Daoy (cell line): ENCODE results near the gene COL18A1. TPM values are rescaled to one million over a fixed set of nuclear protein-coding genes. Genes with fewer than 3 reads are reported as not detected.

Experiments used
- DNase-seq: peaks from one replicate; pipeline ENCODE4 v3.0.0-alpha.2; 2015; ENCODE audit warnings: low read depth
- total RNA-seq: library from RNA; depleted of rRNA; stranded (reverse); fragments of >200 nt; shearing (Covaris generic); gene quantifications from 2 replicates; pipeline ENCODE4 v1.2.3, GENCODE V29; 2014

COL18A1 gene
- total RNA-seq, 1 experiment from 2014 or later, result 38.9 TPM

GRCh38 chr21:45479691-45480675 lies 75.0 kb downstream of the COL18A1 start:
- no peak for DNase-seq

GRCh38 chr21:45480701-45481500 lies 75.9 kb downstream of the COL18A1 start:
- DNase-seq, result no peak

- DNase-seq, result no peak
Measured at GRCh38 chr21:45481566-45481965, 76.6 kb downstream of the COL18A1 start.

GRCh38 chr21:45481977-45482898 lies 77.3 kb downstream of the COL18A1 start:
- DNase-seq, result no peak

GRCh38 chr21:45482899-45483821 lies 78.2 kb downstream of the COL18A1 start:
- DNase-seq, result no peak

- no peak for DNase-seq
Measured at GRCh38 chr21:45484318-45484717, 79.4 kb downstream of the COL18A1 start.

GRCh38 chr21:45485686-45486442 lies 80.9 kb downstream of the COL18A1 start:
- DNase-seq, result no peak

GRCh38 chr21:45486443-45487160 lies 81.6 kb downstream of the COL18A1 start:
- DNase-seq, result no peak

- DNase-seq, result no peak
Measured at GRCh38 chr21:45487161-45487806, 82.3 kb downstream of the COL18A1 start.

- no peak for DNase-seq
Measured at GRCh38 chr21:45487891-45488600, 83.1 kb downstream of the COL18A1 start.

GRCh38 chr21:45488931-45489721 lies 84.2 kb downstream of the COL18A1 start:
- DNase-seq, result no peak

- no peak for DNase-seq
Measured at GRCh38 chr21:45489722-45489982, 84.7 kb downstream of the COL18A1 start.

- DNase-seq, result no peak
Measured at GRCh38 chr21:45490049-45490731, 85.2 kb downstream of the COL18A1 start.

- DNase-seq, result no peak
Measured at GRCh38 chr21:45491056-45491455, 86.1 kb downstream of the COL18A1 start.

- no peak for DNase-seq
Measured at GRCh38 chr21:45491623-45492022, 86.7 kb downstream of the COL18A1 start.

GRCh38 chr21:45492765-45493164 lies 87.8 kb downstream of the COL18A1 start:
- DNase-seq, result no peak
